GM19455 (cell line): ENCODE measurements around the gene FDX1.

ENCODE experiments used
- ATAC-seq: cut with Tn5 transposase; IDR thresholded peaks from one replicate; pipeline ENCODE4 v1.9.1; 2021; ENCODE audit not compliant: unreplicated experiment

The FDX1 gene

GRCh38 chr11:110465231-110465630 lies 35.5 kb downstream of the FDX1 start:
- ATAC-seq, result no peak

DNA sequence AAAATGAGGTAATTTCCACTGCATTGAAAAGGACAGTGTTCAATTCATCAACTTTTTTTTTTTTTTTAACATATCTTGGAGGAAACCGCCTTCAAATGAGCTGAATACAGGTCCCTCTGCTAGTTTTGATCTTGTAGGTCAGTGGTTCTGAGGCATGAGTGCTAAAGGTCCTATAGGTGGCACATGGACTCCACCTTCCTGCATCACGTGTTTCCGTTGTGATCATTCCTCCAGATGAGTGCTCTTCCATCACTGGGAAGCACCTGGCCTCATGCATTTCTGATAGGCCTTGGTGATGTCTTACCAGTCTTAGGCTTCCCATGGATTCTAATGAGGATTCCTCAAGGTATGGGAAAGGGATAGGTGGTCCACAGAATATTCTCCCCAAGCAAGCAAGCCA lies 37.8 kb downstream of the FDX1 start:
- ATAC-seq, result no peak

DNA sequence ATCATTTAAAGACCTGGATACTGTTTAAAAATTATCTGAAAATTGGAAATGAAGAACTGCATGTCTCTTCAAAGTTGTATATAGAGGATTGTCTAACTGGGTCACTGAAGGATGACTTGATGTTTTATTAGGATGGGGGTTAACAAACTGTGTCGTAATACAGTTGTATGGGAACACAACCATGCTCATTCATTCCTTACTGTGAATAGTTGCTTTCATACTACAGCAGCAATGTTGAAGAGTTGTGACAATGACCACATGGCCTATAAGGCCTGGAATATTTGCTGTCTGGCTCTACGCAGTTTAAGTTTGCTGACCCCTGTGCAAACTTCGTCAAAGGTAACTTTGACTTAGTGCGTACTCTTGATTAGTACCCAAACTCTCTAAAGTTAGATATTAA lies 38.4 kb downstream of the FDX1 start:
- no peak for ATAC-seq

GRCh38 chr11:110469127-110469526 lies 39.4 kb downstream of the FDX1 start:
- no peak for ATAC-seq

GRCh38 chr11:110470716-110471115 lies 41.0 kb downstream of the FDX1 start:
- ATAC-seq, result no peak

- ATAC-seq, result no peak
Observed at GRCh38 chr11:110471371-110471770, 41.6 kb downstream of the FDX1 start.

DNA sequence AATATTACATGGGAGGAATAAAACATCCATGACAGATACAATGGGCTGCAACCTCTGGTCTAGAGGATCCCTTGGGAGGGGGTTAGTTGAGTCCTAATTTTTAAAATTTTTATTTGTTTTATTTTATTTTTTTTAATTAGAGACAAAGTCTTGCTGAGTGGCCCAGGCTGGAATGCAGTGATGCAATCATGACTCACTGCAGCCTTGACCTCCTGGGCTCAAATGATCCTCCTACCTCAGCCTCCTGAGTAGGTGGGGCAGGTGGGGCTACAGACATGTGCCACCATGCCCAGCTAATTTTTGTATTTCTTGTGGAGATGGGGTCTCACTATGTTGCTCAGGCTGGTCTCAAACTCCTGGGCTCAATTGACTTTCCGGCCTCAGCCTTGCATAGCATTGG lies 43.1 kb downstream of the FDX1 start:
- ATAC-seq, result no peak

DNA sequence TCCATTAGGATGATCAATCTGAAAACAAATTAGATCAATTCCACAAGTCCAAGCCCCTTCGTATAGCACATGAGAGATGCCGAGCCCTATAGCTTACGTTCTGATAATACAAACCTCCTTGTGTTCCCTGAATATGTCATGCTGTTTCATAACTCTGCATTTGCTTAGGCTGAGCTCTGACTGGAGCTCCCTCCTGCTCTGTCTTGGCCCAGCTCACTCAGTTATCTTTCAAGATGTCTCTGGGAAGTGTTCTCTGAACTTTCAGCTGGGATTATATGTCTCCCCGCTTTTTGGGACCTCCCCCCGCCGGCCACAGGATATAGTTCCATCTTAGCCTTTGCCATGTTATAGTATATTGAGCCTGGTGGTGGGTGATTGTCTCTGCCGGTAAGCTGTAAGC lies 44.0 kb downstream of the FDX1 start:
- ATAC-seq, result no peak

- ATAC-seq, result no peak
Observed at GRCh38 chr11:110474578-110474977, 44.8 kb downstream of the FDX1 start.

- ATAC-seq, result no peak
Observed at GRCh38 chr11:110475671-110476070, 45.9 kb downstream of the FDX1 start.

DNA sequence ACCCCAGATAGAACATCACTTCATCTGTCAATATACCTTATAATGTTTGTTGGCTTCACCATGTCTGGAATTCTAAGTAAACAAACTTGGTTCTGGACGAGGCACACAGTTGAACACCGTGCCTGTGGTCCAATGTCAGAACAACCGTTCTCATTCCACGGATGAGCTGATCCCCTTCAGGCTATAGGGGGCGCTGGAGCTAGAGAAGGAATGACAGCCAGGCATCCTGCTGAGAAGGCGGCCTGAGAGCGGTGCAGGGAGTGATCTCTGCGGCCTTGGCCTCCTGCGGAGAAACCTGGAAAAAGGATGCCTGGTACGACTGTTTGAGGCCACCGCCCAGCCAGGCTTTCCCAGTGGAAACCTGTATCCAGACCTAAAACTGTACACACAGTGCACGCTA lies 48.7 kb downstream of the FDX1 start:
- no peak for ATAC-seq

DNA sequence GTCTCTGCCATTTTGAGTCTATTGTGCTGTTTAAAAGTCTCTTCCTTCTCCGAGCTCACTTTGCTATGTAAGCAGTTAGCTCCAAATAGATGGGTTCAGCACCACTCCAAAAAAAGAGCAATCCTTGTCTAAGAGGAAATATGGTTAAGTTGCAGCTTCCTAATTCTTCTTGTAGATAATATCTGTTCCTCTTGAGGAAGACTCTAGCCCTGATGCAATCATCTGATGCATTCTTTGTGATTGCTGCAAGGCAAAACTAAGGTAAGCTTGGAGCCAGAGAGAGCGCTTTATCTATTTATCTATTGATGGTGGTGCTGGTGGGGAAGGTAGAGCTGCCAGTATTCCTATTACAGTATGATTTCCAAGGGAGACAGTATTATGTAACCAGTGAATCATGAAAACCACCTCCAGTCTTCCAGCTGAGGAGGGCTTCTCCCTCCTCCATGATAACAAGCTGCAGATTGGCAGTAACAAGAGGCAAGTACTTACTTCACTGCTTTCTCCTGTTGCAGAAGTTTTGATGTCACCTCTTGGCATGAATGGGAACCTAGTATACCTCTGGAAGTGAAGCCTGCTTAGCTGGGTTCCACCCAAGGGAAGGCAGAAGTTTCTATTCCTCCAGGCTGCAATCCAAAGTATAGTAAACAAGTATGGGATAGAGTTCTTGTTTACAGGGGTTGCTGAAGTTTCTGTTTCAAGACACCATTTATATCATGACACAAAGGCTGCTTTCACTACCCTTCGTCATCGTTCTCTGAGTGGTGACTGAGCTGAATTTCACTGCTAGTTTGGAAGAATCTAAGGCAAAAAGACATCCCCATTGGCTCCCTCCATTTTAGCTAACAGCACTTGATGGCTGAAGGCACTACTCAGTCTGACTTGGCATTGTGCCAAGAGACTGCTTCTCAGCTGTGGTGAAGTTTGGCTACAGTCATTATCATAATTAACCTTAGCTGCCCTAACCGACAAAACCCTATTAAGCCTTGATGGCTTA lies 49.7 kb downstream of the FDX1 start:
- ATAC-seq, result no peak

DNA sequence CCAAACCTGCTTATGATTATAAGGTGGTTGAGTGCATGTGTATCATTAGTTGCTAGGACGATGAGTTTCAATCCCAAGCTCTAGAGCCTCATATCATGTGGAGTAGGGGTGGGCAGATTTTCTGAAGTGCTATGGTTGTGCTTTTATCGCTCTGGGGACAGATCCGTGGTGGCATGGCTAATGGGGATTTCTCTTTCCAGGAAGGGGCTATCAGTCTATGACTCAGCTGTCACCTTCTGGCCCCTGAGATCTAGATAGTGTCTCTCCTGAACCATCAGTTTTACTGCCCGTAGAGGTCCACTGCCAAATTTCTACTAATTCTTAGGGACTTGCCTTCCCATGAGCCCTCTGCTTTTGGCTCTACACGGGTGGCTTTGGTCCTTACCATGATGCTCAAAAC lies 51.8 kb downstream of the FDX1 start:
- ATAC-seq, result no peak

DNA sequence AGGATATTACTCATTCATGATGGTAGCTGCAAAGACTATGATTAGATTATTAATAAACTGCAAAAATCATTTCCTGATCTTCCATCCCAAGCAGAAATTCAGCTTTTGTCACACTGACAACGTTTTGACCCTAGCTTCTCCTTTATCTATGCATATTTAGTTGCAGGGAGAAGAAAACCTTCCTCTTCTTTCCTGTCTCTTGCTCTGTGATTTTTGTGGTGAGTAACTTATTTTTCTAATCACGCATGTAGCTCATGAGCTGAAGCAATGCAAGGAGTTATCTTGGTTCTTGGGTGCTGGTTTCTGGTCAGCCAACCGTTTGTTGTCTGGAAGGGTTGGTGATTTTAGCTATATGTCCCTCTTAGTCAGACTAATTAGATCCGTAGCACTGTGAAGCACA lies 56.4 kb downstream of the FDX1 start:
- no peak for ATAC-seq

DNA sequence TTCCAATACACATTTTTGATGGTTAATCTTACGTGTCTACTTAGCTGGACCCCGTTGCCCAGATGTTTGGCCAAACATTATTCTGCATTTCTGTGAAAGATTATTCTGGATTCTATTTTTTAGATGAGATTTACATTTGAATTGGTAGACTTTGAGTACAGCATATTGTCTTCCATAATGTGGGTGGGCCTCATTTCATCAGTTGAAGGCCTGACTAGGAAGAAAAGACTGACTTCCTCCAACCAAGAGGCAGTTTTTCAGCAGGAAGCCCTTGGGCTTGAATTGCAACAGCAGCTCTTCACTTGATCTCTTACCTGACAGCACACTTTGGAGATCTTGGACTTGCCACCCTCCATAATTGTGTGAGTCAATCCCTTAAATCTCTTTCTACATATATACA lies 58.7 kb downstream of the FDX1 start:
- no peak for ATAC-seq

DNA sequence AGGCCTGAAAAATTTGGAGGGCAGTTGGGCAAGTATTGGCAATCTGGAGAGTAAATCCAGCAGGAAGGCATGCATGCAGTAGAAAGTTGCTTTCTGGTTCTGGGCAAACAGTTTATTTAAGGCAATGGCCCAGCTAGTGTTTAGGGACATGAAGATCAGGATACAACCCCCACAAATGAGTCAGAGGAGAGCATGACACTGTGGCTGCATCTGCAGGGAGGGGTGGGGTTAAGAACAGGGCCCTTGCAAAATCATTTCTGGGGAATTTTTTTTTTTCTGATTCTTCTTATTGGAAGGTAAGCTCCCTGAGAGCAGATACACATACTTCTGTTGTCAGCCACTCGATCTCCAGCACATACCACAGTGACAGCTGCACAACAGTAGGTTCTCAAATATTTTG lies 61.1 kb downstream of the FDX1 start:
- ATAC-seq, result no peak

DNA sequence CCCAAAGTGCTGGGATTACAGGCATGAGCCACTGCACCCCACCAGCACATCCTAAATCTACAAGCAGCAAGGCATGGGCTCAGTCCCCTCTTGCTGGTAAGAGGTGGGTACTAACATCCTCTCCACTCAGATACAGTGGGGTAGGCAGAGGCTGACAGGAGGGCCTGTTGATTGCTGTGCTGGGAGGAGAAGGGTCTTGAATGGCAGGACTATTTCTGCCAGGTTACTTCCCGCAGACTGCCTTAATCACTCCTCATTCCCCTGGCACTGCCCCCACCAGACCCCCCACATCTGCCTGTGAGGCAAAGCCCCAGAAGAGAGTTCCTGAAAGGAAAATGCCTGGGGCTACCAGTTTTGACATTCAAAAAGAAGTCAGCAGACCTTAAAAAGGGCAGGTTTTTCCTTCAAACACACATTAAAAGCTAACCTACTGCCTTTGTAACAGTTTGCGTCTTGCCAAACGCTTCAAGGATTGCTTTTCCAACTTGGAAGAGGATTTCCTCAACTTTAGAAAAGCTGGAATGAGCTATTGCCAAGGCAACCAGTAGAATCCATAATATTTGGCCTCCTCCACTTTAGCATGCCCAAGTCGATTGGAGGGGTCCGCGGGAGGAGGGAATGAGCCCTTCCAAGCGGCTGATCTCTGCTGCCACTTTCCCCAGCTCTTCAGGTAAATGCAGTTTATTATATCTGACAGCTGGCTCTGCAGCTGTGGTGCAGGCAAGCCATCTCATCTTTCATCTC lies 62.0 kb downstream of the FDX1 start:
- ATAC-seq, result no peak

GRCh38 chr11:110492321-110492685 lies 62.6 kb downstream of the FDX1 start:
- ATAC-seq, result no peak

DNA sequence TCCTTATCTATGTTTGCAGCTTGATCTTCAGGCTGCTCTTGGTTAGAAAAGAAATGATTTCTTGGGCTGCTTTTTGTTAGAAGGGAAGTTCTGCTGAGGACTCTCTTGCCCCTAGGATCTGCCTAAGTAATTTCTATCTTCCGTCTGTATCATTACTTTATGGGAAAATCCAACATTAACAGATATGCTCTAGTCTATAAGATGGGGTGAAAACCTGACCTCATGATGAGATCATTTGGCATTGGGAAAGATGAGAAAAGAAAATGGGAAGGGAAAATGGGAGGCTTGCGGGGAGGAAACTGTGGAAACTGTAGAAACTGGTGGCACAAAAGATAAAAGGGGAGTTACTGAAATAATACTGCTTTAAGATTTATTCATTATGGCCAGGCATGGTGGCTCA lies 63.6 kb downstream of the FDX1 start:
- no peak for ATAC-seq

DNA sequence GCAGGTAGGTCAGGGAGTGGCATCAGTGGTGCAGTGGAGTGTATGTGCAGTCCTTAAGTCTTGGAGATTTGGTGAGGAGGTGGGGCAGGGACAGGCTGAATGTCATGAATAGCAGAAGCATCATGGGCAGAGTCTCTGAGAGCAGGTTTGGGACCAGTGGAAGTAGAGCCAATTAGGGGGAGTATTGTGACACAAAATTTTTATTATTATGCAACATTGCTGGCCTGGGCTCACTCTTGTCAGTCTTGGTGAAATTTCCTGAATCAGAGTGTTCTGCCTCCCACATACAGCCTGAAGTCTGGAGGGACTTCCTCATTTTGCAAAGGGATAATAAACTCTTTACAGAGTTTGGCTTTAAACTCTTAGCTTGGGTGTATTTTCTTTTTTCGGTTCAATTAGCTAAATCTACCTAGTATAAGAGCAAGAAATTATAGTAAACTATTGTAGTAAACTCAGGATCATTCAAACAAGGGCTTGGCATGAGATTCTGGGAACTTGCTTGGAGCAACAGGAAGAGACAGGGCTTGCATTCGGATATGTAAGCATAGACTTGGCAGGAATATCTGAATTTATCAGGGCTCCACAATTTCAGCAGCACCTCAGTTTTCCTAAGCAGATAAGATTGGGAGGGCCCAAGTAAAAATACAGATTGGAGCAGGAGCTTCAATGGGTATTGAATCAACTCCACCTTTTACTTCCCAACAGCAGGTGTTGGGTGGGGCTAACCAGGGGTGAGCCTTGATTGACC lies 67.7 kb downstream of the FDX1 start:
- ATAC-seq, result no peak

GRCh38 chr11:110501428-110501827 lies 71.7 kb downstream of the FDX1 start:
- no peak for ATAC-seq
